HG03196 (cell line): ENCODE results near the gene MGST2.
"Not testable (repeated sequence)": the region's sequence is repeated elsewhere in the genome, so short reads cannot be mapped to it uniquely, and the experiment has no call there.

ENCODE experiments used
- ATAC-seq: cut with Tn5 transposase; IDR thresholded peaks from one replicate; pipeline ENCODE4 v1.9.1; 2021; ENCODE audit not compliant: unreplicated experiment

The MGST2 gene

DNA sequence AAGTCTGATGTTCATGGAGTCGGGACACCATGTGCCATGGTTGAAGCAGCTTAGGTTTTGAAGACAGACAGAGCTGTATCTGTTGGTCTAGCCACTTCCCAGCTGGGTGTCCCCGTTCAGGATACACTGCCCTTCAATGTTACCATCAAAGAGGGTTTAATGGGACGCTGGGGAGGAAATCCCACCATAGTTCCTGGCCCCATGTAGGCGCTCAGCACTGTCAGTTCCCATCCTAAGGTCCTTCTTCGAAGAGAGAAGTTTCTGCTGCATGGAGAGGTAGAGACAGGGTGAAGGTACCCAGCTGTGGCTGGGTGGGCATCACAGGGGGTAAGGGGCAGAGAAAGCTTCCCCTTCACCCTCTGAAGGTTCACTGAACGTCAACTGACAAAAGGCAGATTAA is 3.7 kb downstream of the MGST2 start:
- no peak for ATAC-seq

DNA sequence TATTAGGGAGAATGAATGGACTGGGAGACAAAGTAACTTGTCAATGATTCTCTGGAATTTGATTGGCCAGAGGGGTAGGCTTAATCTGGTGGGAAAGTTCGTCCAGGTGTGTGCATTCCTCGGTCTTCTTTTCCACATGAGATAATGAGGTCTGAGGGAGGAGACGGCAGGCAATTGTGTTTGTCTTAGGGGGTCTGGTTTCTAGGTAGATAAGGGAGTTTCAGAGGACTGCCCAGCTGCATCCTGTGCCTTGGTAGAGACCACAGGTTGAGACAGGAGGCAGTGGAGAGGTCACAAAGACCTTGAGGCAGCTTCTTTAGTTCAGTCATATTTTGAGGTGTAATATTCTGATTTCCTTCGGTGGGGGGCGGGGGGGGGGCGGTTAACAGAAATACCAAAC is 4.3 kb downstream of the MGST2 start:
- ATAC-seq: no peak

DNA sequence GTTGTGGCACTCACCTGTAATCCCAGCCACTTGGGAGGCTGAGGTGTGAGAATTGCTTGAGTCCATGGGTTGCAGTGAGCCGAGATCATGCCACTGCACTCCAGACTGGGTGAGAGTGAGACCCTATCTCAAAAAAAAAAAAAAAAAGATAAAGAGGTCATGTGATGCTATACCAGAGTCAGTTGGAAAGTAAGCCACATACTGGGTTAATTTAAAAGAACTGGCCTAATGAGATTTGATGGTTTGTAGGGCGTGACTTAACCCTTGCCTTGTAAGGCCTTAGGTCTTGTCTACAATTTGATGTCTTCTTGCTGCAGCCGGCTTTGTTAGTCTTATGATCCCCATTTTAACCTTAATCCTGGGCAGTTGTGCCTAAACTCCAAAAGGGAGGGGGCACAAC is 5.2 kb downstream of the MGST2 start:
- ATAC-seq: no peak

DNA sequence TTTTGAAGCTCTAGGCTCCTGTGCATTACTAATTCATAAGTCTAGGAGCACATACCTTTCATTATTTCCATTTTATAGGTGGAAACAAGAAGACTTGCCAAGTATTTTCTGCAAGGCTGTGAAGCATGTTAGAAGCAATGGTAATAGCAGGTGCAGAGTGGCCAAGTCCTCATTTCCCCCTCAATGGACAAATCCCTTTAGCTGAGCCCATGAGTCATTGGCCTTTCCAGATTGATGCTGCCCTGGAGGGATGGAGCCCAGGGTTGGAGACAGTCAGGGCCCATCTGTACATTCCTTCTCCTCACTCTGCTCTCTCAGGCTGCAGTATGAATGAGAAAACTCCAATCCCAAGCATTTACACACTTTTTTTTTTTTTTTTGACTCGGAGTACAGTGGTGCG is 6.6 kb downstream of the MGST2 start:
- ATAC-seq: no peak

DNA sequence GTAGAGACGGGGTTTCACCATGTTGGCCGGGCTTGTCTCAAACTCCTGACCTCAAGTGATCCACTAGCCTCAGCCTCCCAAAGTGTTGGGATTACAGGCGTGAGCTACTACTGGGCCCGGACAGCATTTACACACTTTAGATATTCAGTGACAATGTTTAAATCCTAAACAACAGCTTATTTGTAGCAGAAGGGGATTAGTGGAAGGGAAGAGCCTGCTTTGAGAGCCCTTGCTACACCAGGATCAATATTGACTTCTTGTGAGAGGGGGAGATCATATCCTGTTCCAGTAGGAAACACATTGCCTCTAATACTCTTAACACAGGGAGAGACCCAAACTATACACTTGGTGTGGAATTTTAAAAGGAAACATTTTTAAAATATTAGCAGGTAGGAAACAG is 7.1 kb downstream of the MGST2 start:
- no peak for ATAC-seq

DNA sequence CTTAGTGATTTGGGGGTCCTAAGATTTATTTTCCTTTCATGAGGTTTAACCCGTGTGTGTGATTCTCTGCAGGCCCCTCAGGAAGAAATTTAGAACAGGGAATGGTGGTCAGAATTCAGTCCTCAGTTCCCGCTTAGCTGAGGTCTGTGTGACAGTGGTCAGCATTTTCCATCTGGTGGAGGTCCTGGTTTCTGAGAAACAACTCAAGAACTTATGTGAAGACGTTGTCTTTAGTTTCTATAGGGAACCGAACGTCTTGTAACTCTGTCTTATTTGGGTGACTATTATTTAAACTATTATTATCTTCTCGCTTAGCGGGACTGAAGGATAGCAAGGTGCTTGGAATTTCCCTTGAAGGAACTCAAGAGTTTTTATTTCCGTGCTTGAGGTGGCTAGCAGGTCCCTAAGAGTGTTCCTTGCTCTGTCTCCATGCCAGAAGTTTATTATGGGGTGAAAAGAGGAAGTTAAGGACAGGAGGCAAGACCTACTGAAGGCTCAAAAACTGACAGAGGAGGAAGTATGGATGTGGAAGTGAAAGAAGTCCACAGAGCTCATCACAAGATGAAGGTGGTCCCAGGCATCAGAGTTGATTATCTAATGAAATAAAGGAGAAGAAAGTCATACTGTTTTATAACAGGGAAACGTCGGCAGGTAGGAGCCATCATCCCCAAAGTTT is 9.4 kb downstream of the MGST2 start:
- no peak for ATAC-seq

DNA sequence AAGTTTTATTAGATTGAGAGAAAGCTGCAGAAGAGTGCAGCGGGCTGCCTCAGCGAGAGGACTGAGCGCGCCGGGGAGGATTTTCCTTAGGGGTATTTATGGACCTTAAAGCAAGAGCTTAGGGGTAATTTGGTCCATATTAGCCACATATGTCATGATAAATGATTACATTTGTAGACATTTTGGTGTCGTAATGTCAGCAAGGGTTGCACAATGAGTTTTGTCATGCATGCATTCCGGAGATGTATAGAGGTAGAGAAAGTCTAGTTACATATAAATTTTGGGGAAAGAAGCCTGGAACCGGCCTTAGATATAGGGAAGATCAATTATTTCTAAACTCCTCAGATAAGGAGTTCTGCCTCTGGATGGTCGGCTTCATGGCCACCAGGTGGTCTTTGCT is 10.0 kb downstream of the MGST2 start:
- ATAC-seq: no peak

DNA sequence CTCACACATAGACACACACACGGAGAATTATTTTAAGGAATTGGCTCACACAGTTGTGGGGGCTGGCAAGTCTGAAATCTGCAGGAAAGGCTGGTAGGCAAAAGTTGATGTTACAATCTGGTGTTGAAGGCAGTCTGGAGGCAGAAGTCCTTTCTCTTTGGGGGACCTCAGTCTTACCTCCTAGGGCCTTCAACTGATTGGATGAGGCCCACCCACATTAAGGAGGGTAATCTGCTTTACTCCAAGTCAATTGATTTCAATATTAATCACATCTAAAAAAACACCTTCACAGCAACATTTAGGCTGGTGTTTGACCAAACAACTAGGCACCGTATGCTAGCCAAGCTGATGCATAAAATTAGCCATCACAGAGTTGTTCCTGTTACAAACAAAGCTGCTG is 10.7 kb downstream of the MGST2 start:
- no peak for ATAC-seq

DNA sequence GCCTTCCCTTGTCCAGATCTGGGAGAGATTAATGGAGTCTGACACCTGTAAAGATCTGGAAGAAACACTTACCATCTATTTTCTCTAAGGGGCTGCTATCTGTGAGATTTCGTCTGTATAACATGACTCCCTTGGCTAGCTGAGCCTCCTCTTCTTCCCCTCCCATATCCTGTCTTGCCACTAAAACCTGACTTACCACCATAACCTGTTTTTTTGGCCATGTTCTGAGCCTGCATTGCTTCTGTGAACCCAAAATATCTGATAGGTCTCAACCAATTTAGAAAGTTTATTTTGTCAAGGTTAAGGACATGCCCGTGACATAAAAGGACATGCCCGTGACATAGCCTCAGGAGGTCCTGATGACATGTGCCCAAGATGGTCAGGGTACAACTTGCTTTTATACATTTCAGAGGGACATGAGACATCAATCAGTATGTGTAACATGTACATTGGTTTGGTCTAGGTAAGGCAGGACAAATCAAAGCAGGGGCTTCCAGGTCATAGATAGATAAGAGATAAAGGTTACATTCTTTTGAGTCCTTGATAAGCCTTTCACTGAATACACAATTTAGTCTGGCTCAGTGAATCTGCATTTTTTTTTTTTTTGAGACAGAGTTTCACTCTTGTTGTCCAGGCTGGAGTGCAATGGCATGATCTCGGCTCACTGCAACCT is 11.4 kb downstream of the MGST2 start:
- ATAC-seq: no peak

DNA sequence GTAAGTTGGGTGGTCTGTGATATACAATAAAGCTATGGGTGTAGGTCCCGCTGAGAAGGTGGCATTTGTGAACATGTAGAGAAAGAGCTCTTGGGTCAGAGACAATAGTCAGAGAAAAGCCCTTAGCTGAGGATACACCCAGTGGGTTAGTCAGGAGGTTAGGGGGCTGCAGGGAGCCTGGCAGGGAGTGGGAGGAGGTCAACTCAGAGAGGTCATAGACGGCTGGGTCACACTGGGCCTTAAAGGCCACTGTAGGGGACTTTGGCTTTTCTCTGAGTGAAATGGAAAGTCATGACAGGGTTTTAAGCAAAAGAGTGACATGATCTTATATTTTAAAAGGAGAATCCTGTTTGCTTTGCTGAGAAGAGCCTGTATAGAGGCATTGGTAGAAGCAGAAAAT is 16.7 kb downstream of the MGST2 start:
- no peak for ATAC-seq

DNA sequence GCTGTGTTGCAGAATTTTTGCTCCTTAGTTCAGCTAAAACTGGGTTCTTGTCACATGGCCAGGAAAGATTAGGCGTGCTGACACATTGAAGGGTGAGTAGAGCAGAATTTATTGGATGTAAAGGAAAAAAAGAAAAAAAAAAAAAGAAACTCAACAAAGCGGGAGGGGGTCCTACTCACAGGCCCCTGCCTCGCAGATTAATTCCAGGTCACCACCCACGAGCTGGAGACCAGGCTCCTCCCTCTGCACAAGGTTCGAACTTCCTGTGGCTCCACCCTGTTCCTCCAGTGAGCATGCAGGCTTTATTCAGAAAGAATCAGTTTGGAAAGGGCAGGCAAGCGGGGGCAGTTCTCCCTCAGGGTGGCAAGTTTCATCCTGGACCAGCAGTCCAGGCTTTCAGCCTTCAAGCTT is 17.1 kb downstream of the MGST2 start:
- ATAC-seq: no peak

DNA sequence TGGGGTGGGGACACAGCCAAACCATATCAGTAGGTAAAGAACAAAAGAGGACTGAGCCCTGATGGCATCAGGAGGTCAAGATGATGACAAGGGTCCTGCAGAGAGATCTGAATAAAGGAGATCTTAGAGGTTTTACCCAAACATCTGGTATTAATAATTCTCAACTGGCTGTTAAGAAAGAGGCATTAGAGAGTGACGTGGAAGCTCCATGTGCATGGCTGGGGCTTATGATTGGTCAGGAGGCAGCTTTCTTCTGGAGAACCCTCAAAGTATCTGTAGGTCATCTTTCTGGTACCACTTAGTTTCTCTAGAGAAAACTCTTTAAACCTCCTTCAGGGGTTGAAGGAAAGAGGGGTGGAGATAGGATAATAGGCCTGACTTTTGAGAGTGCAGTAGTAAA is 18.7 kb downstream of the MGST2 start:
- ATAC-seq: no peak

DNA sequence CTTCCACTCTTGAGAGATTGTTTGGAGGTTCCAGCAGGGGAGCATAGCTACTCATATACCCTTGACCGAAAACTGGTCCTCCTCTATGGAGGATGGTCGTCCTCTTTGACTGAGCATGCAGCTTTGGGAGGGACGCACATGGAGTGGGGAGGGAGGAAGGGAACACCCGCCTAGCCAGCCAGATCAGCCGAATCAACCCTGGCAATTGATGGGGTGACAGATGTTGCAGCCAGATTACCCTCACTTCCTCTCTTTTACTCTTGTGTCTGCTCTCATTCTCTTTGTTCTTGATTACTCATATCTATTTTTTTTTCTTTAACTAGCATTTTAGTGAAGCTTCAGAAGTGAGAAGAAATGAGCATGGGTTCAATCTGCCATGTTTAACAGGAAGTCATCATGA is 19.6 kb downstream of the MGST2 start:
- no peak for ATAC-seq

DNA sequence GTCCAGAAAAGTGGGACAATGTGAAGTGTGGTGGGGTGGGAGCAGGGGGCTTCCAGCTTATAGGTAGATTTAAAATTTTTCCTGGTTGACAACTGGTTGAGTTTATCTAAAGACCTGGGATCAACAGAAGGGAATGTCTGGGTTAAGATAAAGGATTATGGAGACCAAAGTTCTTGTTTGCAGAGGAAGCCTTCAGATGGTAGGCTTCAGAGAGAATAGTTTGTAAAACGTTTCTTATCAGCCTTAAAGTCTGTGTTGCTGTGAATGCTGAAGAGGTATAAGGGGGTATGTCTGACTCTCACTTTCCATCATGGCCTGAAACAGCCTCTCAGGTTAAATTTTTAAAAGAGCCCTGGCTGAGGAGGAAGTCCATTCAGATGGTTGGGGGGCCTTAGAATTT is 20.5 kb downstream of the MGST2 start:
- ATAC-seq: no peak

DNA sequence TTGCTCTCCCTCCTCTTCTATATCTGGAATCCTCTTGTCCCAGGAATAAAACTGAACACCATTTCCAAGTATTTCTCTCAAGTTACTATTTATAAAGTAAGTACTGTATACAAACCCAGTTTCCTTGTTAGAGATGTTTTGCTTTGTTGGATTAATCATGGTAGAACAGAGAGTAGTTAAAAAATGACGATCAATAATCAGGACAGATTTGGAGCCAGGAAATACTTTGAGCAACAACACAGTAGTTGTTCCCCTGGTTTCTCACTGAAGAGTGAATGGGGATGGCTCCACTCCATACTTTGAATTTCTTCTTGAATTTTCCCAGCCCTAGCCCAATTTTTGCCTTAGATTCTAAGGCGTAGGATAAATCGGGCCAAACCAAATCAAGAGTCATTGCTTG is 21.4 kb downstream of the MGST2 start:
- ATAC-seq: no peak

DNA sequence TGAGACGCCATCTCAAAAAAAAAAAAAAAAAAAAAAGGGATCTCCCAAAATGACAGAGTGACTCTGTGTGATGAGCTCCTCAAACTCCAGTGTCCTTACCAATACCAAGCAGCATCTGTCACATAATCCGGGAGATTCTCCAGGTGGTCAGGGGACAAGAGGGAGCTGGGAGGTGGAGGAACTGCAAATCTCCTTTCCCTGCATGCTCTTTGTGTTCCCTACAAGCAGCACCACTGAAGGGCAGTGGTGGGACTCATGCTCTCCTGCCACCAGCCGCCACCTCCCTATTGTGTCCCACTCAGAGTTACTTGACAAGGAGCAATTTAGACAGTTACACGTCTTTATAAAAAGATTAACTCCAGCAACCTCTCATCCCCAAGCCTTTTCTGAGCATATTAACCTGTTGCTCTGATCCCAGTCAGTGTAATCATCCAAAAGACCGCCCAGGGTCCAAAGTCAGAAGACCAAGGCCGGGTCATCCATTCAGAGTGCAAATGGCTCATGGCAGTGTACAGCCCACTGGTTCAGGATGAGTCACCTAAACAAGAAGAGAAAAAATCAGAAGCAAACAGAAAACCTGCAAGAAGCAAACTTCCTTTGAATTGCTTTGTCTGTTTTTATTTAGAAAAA is 23.6 kb downstream of the MGST2 start:
- no peak for ATAC-seq

DNA sequence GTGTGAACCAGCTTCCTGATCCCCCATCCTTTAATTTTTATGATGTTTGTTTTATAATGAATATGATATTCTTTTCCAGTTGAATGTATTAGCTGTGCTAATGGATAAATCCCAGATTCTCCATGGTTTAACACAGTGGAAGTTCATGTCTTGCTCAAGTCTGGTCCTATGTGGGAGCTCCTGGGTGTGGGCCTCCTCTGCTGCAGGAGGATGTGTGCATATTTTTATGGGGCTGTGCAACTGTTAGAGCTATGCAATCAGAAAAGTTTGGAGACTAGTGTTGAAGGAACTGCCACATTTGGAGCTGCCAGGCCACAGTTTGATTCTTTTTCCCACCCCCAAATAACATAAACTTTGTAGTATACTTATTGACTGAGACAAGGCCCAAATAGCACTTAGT is 24.8 kb downstream of the MGST2 start:
- ATAC-seq: no peak

DNA sequence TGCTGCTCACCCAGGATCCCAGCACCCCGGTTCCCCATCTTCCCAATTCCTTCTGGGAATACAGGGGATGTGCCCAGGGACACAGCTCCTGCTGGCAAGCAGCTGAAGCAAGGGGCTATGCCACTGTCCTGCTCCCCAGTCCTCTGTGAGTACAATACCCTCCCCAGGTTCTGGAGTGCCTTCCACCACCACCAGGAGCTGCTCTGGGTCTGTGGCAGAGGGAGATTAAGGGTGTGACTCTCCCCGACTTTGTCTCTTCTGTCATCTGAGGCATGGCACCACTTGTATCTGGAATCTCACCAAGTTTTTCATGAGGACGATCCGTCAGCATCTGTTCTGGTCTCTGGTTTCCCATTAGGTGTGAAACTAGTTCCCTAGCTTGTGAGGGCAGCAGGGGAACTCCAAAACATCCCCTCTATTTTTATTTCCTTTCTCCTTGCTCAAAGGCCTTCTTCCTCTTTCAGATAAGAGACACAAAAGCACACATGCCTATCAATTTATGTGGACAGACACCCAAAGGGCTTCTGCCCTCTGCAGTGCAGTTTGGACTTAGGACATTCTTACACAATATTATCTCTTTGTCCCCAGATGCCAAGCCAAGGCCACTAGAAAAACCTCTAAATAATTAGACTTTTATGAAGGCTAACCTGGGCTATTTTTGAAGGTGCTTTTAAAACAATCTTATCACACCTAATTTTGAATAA is 26.8 kb downstream of the MGST2 start:
- ATAC-seq: no peak

DNA sequence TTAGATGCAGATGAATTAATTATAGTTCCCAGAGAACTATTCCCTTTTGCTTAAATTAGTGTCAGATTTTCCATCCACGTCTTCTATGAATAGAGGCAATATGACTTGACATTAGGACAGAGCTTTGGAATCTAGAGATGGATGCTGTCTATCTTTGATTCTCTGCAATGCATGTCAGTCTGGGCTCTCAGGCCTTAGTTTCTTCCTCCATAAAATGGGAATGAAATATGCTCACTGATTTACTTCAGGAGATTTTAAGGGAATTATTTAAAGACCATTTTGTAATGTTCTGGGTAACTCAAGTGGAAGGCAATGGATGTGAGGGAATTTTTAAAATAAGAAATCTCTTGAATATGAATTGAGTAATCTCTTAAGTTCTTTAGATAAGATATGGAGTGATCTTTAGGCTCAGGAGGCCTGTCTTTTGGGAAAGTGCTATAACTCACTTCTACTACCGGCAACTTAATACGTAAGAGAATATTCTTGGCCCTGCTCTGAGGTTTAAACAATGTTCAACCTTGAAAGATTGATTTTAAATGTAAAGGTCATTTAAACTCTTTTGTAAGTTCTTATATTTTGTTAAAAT is 29.0 kb downstream of the MGST2 start:
- no peak for ATAC-seq

DNA sequence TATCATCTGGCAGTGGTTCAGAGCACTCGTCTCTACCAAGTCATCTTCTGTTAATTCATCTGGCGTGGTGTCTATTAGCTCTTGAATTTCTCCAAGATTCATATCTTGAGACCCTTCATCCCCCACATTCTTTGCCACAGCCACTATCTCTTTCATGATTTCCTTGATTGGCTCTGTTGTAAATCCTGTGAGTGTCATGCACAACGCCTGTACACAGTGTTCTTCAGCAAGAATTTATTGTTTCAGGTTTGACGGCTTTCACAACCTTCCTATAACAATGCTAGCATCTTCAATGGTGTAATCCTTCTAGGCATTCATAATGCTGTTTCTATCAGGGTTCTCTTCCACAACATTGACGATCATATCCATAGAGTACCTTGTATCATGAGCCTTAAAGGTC is 30.9 kb downstream of the MGST2 start:
- no peak for ATAC-seq

DNA sequence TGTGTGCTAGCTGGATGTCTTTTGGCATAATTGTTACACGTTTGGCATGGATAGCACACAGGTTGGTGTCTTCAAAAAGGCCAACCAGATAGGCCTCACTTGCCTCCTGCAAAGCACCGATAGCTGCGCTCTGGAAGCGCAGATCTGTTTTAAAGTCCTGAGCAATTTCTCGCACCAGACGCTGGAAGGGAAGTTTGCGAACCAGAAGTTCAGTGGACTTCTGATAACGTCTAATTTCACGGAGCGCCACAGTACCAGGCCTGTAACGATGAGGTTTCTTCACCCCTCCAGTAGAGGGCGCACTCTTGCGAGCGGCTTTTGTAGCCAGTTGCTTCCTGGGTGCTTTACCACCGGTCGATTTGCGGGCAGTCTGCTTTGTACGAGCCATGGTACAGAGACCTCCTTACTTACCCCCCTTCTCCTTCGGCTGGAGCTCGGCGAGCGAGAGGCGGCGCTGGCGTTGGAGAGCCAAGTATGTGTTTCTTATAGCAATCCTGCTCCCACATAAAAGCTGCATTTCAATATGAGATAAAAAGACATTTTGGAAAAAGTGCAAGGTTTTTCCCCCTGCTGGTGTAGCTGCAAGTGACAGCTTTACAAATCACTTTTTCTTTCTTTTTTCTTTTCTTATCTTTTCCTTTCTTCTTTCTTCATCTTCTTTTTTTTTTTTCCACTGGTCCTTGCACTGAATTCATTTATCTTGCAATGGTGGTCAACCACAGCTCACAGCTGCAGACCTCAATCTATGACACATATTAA is 32.7 kb downstream of the MGST2 start:
- not testable (repeated sequence) for ATAC-seq
